Stimulated activated CD4-positive, alpha-beta T cell treated with anti-CD3 and anti-CD28 coated beads, TNF-alpha, amount 100 ng/mL, for 24 hours (primary cell): ENCODE measurements around the gene DLG5.

Source experiments
- DNase-seq, 3 experiments: peaks; one replicate each; pipeline ENCODE4 v3.0.0-alpha.2; 2020; ENCODE audit warnings: low read depth in 3 of 3

DLG5 gene

DNA sequence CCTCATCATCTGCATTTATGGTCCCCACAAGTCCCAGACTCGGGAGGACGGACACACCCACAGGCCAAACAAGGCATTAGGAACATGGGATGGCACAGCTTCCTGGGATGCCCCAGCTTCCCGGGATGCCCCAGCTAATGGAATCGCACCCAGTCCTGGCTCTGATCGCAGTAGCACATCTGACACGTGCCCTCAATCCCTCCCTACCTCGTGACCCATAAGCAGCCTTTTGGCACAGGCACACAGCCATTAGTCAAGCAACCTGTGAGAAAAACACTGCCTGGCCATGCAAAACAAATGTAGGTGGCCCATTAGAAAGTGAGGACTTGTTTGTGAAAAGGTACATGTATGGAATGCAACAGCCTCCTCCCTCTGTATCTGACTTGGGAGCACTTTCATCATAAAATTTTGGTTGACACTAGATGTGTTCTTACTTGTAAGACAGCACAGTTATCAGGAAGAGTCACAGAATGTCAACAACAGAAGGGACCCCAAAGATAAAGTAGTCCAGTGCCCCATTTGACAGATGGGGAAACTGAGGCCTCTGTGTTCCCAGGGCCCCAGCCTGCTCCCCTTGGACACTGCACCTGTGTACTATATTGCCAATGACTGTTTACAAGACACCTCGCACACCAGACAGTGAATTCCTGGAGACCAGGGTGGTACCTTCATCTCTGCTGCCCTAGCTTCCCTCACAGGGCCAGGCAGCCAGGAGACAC, 34.4 kb downstream of the DLG5 start:
- no peak for DNase-seq

DNA sequence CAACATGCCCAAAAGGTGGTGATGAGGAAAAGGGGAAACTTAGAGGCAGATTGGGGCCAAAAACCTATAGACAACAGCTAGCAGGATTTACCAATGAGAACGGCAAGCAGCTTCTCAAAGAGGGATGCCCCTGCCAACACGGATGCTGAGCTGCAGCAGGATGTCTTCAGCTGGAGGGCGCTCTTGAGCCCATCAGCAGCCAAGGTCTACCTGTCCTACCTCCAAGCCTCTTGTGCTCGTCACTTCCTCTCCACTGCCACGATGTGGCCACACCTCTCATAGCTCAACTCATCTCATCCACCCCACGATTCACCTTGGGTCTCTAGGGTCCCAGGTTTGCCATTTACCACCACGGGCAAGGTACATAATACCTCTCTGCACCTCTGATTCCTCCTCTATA, 36.5 kb downstream of the DLG5 start:
- no peak for DNase-seq

DNA sequence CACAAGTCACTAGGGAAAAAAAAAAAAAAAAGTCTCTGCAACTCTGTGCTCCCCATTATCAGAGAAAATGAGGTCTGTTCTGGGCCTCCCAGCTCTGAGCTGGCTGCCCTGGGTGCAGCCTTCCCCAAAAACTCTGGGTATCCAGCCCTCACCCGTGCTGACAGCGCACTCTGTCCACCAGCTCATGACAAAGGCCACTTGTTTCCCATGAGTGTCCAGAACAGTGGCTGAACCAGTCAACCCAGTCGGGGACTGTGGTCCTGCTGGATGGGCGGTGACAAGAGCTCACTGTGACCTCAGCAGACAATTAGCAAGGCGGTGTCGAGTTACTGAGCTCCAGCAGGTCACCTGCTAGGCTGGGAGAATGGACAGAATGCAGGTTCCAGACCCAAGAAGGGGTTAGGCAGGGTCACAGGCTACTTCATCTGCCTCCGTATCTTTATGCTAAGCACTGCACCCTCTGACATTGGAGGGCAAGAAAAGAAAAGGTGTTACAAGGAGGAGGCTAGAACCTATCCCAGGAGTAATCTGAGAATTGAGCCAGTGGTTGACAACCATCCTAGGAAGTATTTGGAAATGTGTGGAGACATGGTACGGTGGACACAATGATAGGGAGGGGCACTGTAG, 37.2 kb downstream of the DLG5 start:
- no peak for DNase-seq

DNA sequence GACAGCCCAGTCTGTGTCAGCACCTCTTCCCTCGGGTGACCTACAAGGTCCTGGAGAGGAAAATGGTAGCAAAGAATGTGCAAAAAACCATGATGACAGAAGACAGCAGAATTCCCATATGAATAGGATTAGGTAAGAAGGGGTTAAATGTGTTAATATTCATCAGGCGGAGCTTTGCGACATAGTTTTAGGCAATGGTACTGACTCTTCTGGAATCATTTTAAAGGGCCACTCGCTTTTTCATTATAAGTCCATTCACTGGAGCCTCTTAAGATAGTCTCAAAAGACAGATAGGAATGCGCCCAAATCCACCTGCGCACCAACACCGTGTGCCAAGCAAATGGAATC, 38.2 kb downstream of the DLG5 start:
- no peak for DNase-seq

DNA sequence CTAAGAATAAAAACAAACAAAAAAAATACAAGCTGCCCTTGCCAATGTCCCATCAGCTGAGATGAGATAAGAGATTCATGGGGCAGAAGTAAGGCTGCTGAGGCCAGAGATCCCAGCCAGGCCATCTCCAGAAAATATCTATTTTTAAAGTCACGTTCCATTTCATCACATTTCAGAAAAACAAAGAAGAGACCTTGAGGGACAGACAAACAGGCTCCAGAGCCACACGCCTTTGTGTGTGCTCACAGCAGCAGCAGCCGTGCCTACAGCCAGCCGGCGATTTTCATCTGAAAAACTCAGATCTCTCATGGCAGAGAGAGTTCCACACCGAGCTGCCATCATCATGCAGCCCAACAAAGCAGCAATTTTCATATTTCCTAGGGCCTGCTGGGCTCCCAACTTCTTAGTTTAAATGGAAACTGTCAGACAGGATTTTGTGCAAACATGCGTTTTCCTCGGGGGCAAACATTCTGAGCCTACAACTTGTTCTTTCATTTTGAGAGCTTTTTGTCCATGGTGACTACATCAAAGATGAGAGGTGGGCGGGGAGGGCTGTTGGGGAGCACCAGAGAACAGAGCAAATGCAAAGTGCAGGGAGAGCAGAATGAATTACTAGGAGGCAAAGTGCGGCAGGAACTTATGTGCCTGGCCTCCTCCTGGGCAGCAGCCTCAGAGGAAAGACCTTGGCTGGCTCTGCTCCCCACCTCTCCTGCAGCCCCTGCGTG, 38.8 kb downstream of the DLG5 start:
- no peak for DNase-seq

DNA sequence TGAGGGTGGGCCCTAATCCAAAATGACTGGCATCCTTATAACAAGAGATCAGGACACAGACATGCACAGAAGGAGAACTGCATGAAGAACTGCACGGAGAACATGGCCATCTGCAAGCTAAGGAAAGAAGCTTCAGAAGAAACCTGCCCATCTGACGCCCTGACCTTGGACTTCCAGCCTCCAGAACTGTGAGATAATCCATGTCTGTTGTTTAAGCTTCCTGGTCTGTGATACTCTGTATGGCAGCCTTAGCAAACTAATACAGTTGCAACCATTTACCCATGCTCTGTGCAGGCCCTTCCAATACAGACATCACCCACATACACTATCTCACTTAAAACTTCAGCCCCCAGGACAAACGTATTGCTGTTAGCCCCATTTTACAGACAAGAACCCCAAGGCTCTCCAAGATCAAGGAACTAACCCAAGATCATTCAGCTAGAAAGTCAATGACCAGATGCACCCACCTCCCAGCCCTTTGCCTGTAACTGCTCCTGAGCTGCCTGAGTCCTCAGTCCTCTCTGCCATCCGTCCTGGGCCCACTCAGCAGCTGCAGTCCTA, 39.7 kb downstream of the DLG5 start:
- no peak for DNase-seq

DNA sequence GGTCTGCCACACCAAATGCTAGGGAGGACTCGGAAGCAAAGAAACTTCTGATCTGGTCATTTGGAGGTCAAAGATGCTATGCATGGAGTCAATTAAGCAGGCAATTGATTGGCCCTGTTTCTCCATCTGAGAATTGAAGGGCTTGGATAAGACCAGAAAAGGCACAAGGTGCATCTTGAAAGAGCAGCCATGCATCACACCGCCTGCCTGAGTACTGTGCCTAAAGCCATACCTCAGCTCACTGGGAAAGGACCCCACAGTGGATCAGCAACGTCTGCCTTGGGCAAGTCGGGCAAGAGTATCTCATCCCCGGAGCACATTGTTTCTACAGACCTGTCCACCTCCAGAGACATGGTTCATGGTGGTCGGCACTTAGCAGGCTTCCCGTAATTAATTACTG, 42.4 kb downstream of the DLG5 start:
- no peak for DNase-seq

DNA sequence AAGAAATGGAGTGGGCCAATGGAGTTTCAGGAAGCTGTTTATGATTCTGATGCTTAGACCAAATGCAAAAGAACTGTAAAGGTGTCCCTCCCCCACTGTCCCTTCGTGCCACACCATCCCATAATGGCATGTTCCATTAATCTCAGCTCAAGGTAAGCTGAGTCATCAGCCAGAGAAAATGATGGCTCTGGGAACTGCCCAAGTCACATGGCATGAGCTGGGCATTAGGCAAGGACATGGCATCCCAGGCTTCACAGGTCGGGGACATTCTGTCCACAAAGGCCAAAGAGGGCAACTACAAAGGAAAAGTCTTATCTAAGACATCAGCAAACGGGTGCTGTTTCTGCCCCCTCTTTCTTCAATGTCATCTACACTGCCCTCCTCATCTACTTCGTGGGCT, 44.9 kb downstream of the DLG5 start:
- DNase-seq, result no peak

DNA sequence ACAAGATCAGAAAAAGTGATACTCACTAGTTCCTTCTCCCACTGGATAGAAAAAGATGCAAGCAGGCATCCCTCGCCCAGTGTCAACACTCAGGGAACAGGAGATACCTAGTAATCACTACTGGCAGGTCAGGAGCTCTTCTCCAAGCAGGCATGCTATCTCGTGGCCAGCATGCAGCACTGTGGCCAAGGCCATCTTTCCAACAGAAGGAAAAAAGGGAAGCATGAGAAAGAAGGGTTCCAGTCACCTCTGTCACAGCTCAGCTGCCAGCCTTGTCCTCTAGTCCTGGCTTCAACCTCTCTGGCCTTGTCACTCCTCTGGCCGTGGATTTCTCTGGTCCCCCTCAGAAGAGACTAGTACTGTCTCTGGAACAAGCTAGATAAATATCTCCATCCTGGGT, 45.3 kb downstream of the DLG5 start:
- no peak for DNase-seq

DNA sequence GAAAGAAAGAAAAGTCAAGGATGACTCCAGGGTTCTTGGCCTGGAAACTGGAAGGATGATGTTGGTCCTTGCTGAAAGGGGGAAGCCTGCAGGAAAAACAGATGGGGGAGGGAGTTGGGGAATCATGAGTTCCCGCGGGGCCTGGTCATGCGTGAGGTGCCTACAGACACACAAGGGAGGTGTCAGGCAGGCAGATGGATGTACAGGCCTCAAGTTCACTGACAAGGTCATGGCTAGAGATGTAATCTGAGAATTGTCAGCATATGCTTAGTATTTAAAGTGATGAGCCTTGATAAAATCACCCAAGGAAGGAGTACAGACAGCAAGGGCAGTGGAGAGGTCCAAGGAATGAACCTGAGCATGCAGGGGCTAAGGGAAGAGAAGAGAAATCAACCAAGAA, 46.8 kb downstream of the DLG5 start:
- DNase-seq, result no peak

DNA sequence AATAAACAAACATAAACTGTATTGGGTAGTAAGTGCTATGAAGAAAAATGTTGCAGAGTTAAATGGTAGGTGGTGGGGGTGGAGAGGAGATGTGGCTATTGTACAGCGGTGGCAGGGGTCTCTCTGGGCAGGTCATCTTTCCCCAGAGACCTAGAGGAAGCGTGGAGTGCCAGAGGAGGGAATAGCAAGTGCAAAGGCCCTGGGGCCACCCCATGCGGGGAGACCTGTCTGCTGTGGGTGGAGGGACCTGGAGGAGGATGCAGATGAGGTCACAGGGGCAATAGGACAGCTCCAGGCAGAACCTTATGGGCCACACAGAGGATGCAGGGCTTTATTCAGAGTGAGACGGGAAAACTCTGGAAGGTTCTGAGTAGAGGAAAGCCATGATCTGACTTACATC, 47.5 kb downstream of the DLG5 start:
- no peak for DNase-seq

DNA sequence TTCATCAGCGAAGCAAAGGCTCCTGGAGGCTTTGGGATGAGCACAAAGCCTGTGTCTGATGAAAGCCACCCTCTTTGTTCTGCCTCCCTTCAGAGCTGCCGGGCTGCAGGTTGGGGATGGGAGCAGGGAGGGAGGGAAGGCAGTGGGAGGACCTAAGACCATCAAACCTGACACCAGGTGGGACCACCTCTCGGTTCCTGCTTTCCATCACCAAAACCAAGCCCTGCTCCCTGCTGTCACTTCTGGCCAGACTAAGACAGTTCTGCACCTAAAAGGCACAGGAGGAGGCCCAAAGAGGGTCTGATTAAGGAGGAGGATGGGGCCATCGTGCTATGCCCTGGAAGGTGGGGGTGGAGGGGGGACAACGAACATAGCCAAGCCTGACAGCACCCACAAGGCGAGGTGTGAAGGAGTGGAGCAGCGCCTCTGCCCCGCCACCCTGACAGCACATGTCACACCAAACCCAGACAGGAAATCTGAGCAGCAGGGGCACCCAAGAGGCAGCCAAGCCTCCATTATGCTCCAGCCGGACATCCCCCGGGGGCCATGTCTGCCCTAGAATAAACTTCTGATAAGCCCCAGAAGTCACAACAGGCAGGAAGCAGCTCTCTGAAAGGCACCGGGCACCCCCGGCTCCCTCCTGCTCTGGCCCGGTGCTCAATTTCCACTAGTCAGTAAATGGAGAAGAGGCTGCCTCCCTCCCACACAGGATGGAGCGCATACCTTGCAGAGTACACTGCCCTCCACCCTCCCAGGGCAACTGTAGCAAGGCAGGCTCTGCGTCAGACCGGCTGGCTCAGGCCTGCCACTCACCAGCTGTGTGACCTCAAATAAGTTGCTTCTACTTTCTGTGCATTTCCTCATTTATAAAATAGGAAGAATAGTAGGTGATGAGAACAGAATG, 48.9 kb downstream of the DLG5 start:
- no peak for DNase-seq

DNA sequence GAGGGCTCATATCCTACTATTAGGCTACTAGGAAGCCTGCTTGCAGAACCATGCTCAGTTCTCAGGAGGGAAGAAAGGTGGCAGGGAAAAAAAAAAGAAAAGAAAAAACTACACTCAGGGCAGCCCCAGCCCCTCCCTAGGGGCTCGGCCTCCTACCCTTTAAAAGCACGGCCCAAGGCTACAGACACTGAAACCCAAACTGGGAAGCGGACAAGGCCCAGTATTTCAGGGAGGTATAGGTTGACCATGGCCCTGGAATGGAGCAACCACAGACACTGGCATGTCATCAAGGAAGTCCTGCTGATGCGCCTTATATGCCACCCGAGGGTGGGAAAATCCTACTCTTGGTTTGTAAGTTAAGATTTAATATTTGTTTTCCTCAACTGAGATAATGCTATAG, 50.8 kb downstream of the DLG5 start:
- DNase-seq, result no peak

DNA sequence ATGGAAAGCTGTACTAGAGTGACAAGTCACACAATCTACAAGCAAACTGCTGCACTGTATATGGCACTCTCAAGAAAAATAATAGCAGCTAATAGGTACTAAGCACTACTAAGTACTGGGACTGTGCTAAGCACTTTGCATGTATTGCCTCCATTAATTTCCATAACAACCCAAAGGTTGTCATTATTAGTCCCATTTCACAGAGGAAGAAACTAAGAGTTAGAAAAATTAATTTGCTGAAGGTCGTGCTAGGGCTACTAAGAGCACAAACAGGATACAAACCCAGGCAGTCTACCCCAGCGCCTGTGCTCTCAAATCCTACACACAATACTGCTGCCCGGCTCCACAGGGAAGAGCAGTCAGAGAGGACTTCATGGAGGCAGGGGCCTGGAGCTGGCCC, 51.7 kb downstream of the DLG5 start:
- no peak for DNase-seq

DNA sequence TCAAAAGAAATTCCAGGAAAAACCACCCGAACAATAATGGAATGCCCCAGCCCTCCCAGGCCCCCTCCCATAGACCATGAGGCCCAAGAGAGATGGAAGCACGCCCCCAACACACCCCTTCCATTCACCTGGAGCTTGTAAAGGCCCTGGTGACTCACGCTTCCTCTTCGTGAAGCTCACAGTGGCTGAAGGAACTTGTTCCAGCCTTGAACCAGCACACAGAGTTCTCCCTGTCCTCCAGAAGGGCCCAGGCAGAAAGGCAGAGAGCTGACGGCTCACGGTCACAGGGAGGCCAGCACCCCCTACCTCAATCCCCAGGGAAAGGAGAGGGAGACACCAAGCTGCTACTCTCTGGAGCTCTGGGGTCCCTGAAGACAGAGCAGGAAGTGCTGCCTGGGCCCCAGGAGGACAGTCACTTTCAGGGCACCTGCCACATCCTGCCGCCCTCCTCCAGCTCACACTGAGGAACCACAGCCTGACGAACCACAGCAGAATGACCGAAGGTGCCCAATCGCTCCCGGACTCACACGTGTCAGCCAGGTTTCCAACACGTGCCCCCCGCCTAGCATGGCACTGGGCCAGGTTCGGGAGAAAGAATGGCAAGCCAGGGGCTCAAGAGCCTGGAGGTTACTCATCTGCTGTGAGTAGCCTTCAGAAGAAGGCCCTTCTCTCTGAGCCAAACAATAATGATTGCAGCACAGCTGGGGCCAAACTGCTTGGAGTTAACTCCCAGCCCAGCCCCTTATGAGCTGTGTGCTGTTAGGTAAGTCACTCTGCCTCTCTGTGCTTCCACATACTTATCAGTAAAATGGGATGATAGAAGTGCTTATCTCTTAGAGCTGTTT, 52.8 kb downstream of the DLG5 start:
- peak in 1 of 3 experiments; percentile 32 for DNase-seq

DNA sequence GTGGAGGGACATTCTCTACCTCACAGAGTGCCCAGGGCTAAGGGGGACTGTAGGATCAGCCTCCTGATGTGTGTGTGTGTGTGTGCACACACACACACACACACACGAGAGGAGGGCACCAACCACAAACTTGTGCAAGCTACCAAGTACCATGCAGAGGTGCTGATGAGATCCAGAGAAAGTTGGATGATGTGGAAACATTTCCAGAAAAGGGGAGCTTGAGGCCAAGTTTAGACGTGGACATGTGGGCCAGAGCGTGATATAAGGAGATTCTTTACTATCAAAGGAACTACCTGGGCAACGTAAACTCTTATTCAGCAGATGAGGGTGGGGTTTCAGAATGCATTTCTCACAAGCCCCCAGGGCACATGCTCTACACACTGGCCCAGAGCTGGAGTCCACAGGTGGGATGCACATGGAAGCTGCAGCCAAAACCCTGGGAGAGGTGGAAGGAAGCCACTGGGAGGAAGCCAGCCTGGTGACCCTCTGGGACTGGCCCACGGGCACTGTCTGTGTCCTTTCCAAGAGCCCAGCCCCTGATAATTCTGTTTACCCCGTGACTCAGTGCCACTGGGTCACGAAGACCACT, 53.5 kb downstream of the DLG5 start:
- no peak for DNase-seq

DNA sequence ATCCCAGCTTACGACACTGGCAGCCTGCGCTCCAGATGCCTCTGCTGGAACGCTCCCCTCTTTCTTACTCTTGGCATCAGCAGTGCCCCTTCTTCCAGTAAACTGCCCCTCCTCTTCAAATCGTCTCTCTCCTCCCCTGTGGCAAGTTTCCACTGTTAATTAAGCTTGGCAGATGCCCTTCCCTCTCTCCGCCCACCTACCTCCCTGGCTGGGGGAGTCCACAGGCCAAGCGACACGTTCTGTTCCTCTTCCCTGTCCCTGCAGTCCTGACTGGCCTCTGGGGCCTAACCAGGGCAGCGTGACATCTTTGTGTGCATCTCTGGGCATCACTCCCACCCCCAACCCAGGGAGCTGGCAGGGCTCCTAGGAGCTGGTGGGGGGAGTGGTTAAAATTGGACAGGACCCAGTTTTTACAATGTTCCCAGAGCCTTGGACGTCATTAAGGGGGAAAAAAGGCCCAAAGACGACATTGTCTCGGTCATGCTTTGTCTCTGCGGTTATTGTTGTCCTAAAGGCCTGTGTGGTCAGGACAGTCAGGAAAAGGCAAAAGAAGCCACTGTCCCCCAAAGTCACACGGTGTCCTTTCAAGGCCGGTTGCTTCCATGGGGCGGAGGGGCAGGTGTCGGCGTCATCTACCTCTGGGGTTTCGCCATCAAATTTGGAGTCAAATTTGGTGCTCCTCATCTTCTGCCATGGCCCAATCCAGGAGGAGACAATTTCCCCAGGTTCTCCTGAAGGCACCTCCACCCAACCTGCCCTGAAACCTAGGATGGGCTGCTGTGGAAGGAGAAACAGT, 54.2 kb downstream of the DLG5 start:
- DNase-seq, result no peak

DNA sequence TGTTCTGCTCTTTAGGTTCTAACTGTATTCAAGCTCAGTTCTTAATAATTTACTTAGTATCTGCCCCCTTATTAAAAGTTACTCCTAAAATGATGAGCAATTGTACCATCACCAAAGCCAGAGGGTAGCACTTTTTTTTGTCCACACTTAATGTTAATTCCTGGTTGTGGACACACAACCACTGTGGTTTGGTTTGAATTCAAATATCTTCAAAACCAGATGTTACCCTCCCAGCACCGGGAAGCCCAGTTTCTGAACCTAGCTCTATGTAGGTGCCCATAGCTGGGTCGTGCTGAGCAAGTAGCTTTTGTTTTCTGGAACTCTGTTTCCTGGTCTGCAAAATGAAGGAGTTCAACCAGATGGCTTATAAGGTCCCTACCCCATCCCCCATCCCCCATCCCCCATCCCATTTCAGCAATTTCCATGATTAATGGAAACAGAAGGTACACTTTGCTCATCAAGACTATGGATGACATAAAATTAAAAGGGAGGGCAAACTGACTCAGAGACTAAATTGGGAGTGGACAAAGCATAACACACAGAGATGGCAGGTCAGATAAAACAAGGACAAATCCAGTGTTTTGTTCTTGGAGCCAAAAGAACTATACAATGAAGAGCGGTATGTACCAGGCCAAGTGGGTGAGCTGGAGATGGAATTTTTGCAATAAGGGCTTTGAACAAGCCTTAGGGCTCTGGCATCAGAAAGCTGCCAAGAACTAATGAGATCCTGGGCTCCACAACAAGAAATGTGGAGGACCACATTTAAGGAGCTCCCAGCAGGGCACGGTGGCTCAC, 56.7 kb downstream of the DLG5 start:
- DNase-seq, result no peak

DNA sequence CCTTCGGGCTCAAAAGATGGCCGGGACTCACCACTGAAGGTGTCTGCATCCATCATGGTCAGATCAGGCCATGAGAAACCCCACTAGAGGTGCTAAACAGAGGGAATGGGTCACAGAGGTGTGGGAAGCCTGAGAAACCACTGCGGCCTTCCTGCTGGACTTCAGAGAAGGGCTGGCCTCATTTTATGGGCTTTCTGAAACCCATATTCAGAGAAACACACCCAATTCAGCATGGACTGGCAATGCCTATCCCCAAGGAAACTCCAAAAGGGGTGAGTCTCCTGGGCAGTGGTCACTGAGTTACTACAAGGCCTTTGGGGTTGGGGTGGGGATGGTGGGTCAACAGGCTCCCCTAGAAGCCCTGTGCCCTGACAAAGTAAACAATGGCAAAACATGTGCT, 58.0 kb downstream of the DLG5 start:
- DNase-seq, result no peak
